Measurements from ENCODE around the gene DHRSX. TPM values are rescaled to one million over a fixed set of nuclear protein-coding genes. Genes with fewer than 3 reads are reported as not detected.

Gene DHRSX
- total RNA-seq, result 32.5 and 34.0 TPM in 2 replicates

GRCh38 chrX:2500803-2501558 is at the start of gene DHRSX, which contains the start of gene ZBED1:
TSS of gene DHRSX (minus strand) at chrX:2500976. CDS start at chrX:2500925, 51 bp downstream.
TSS of gene ZBED1 (minus strand) at chrX:2500976. CDS start at chrX:2490719, 10,257 bp downstream.

Other genes with a start within 250 kb of the DHRSX start
- gene ZBED1, start within 50 bp of the DHRSX start, total RNA-seq, result 57.2 and 65.7 TPM in 2 replicates
- 361 and 469 TPM in 2 replicates for gene CD99, start 190.3 kb upstream of the DHRSX start, total RNA-seq

Measured in vein endothelial cell (primary cell).